KBM-7 (cell line): ENCODE results near the gene EIF4E2.
"Not testable (repeated sequence)": the region's sequence is repeated elsewhere in the genome, so short reads cannot be mapped to it uniquely, and the experiment has no call there.

ENCODE experiments used
- DNase-seq: peaks from one replicate; pipeline ENCODE4 v3.0.0-alpha.2; 2015
- in situ Hi-C: fragments of 300-500 bp; cut with MboI; formaldehyde crosslinking; loops from 2 replicates; pipeline ENCODE4 v1.14.3; 2020; ENCODE audit warnings: low sequenced_read_pairs, low pct_unique_long_range_greater_than_20kb, mixed read lengths

The EIF4E2 gene

GRCh38 chr2:232521098-232521497 lies 29.4 kb upstream of the EIF4E2 start:
- in situ Hi-C loops = no loop called here
- no peak for DNase-seq

GRCh38 chr2:232521959-232522622 lies 28.4 kb upstream of the EIF4E2 start:
- in situ Hi-C loops = no loop called here
- peak; percentile 43 for DNase-seq

- in situ Hi-C loops = no loop called here
- no peak for DNase-seq
Measured at GRCh38 chr2:232522623-232523401, 27.7 kb upstream of the EIF4E2 start.

- in situ Hi-C loops = no loop called here
- no peak for DNase-seq
Measured at GRCh38 chr2:232523402-232523681, 27.1 kb upstream of the EIF4E2 start.

GRCh38 chr2:232523682-232524597 lies 26.5 kb upstream of the EIF4E2 start:
- in situ Hi-C loops = no loop called here
- peak; percentile 75 for DNase-seq

- DNase-seq = no peak
Measured at GRCh38 chr2:232524771-232525170, 25.7 kb upstream of the EIF4E2 start.

GRCh38 chr2:232525199-232525598 lies 25.3 kb upstream of the EIF4E2 start:
- in situ Hi-C loops = no loop called here
- no peak for DNase-seq

More at GRCh38 chr2:232524771-232525170, 25.7 kb upstream of the EIF4E2 start:
- in situ Hi-C loops = no loop called here

GRCh38 chr2:232525791-232526371 lies 24.6 kb upstream of the EIF4E2 start, which contains the start of gene CHRND:
Gene CHRND, plus strand, starts transcription at chr2:232526160. Its CDS starts 56 bp downstream, at chr2:232526216.
- DNase-seq = no peak
- in situ Hi-C loops = no loop called here

- no peak for DNase-seq
- in situ Hi-C loops = no loop called here
Measured at GRCh38 chr2:232526372-232526941, 24.0 kb upstream of the EIF4E2 start.

GRCh38 chr2:232527905-232528470 lies 22.5 kb upstream of the EIF4E2 start:
- no peak for DNase-seq
- in situ Hi-C loops = no loop called here

GRCh38 chr2:232528746-232529460 lies 21.6 kb upstream of the EIF4E2 start:
- peak; percentile 24 for DNase-seq
- in situ Hi-C loops = no loop called here

- in situ Hi-C loops = no loop called here
- no peak for DNase-seq
Measured at GRCh38 chr2:232529806-232530547, 20.5 kb upstream of the EIF4E2 start.

- in situ Hi-C loops = no loop called here
- no peak for DNase-seq
Measured at GRCh38 chr2:232530626-232531260, 19.7 kb upstream of the EIF4E2 start.

- no peak for DNase-seq
- in situ Hi-C loops = no loop called here
Measured at GRCh38 chr2:232532419-232532818, 18.1 kb upstream of the EIF4E2 start.

- DNase-seq, in situ Hi-C loops: not testable (repeated sequence)
Measured at GRCh38 chr2:232532821-232533220, 17.7 kb upstream of the EIF4E2 start.

GRCh38 chr2:232533944-232534710 lies 16.4 kb upstream of the EIF4E2 start:
- in situ Hi-C loops = no loop called here
- DNase-seq = no peak
